Hepatocyte (in vitro differentiated cells): Measurements from ENCODE around the gene TBC1D1. TPM values are rescaled to one million over a fixed set of nuclear protein-coding genes. Genes with fewer than 3 reads are reported as not detected.

Source experiments
- DNase-seq: peaks from one replicate; pipeline ENCODE4 v3.0.0-alpha.2; 2016; ENCODE audit warnings: low spot score
- H2AFZ ChIP-seq: fragments of 200-600 bp; sonication (generic); 2 replicates; pipeline ENCODE4 v1.6.0; 2016; ENCODE audit warnings: antibody characterized with exemption, mild to moderate bottlenecking
- H3K27ac ChIP-seq: fragments of 200-600 bp; sonication (generic); 2 replicates; pipeline ENCODE4 v1.5.1; 2016; ENCODE audit warnings: mild to moderate bottlenecking
- H3K27me3 ChIP-seq: fragments of 200-600 bp; sonication (generic); 2 replicates; pipeline ENCODE4 v1.6.1; 2016
- H3K36me3 ChIP-seq: fragments of 200-600 bp; sonication (generic); replicated peaks from 2 replicates; pipeline ENCODE4 v1.5.1; 2016; ENCODE audit warnings: low read depth; ENCODE audit not compliant: insufficient read depth
- H3K4me1 ChIP-seq: fragments of 200-600 bp; sonication (generic); 2 replicates; pipeline ENCODE4 v1.5.1; 2016; ENCODE audit warnings: mild to moderate bottlenecking, moderate library complexity; ENCODE audit not compliant: insufficient read depth
- H3K4me2 ChIP-seq: fragments of 200-600 bp; sonication (generic); 2 replicates; pipeline ENCODE4 v1.6.0; 2016
- H3K4me3 ChIP-seq: fragments of 200-600 bp; sonication (generic); 2 replicates; pipeline ENCODE4 v1.5.1; 2016; ENCODE audit warnings: mild to moderate bottlenecking
- H3K79me2 ChIP-seq: fragments of 200-600 bp; sonication (generic); 2 replicates; pipeline ENCODE4 v1.6.0; 2017; ENCODE audit warnings: mild to moderate bottlenecking
- H3K9me2 ChIP-seq: fragments of 200-600 bp; sonication (generic); replicated peaks from 2 replicates; pipeline ENCODE4 v1.6.0; 2017; ENCODE audit warnings: mild to moderate bottlenecking; ENCODE audit not compliant: insufficient read depth
- H3K9me3 ChIP-seq: fragments of 200-600 bp; sonication (generic); 2 replicates; pipeline ENCODE4 v1.5.1; 2016; ENCODE audit warnings: low read depth, mild to moderate bottlenecking
- H4K20me1 ChIP-seq: fragments of 200-600 bp; sonication (generic); 2 replicates; pipeline ENCODE4 v1.6.0; 2016; ENCODE audit warnings: mild to moderate bottlenecking; ENCODE audit not compliant: insufficient read depth, poor library complexity, severe bottlenecking
- EZH2 ChIP-seq: fragments of 200-600 bp; sonication (generic); IDR thresholded peaks from 2 replicates; pipeline ENCODE4 v1.6.1; 2016; ENCODE audit warnings: antibody characterized with exemption, mild to moderate bottlenecking, borderline replicate concordance
- EZH2phosphoT487 ChIP-seq: fragments of 200-600 bp; sonication (generic); IDR thresholded peaks from one replicate; pipeline ENCODE4 v1.6.1; 2018; ENCODE audit warnings: antibody characterized with exemption, mild to moderate bottlenecking, low read depth, moderate library complexity; ENCODE audit not compliant: unreplicated experiment, severe bottlenecking
- WGBS: methylation state at CpG from one replicate; pipeline ENCODE4 v1.1.6; 2016; ENCODE audit warnings: low lambda C conversion rate; ENCODE audit errors: missing lambda C conversion rate; 5-methylcytosine and 5-hydroxymethylcytosine counted together
- polyA plus RNA-seq: library from polyadenylated mRNA; unstranded; fragments of >200 nt; fragmentation: Nextera tagmentation; extraction: Ambion mirVana; gene quantifications from 2 replicates; pipeline ENCODE4 v1.2.1, GENCODE V29; 2016
- total RNA-seq: library from RNA; depleted of rRNA; stranded (reverse); fragments of >200 nt; gene quantifications from 2 replicates; pipeline ENCODE4 v1.2.3, GENCODE V29; 2014
- TF ChIP-seq, protein P1 (sequence below): fragments of 200-600 bp; sonication (generic); IDR thresholded peaks from 2 replicates; pipeline ENCODE4 v1.5.1; 2016; ENCODE audit warnings: antibody characterized with exemption, mild to moderate bottlenecking; ENCODE audit not compliant: poor library complexity

Gene TBC1D1
- total and polyA plus RNA-seq, 2 experiments from 2014 or later = 45.6 to 117 TPM

- Histone ChIP-seq H3K9me3 (no peaks in the 10 kb centered on the region), H3K27me3 (no peaks in the 10 kb centered on the region), H4K20me1 (no peaks in the 10 kb centered on the region), H3K36me3 (no peaks in the 10 kb centered on the region), H3K4me3 (no peak overlapping the region), H2AFZ (no peak overlapping the region), H3K9me2 (no peaks in the 10 kb centered on the region), H3K27ac (no peak overlapping the region), H3K4me1 (no peaks in the 10 kb centered on the region), H3K4me2 (no peak overlapping the region), H3K79me2 (no peaks in the 10 kb centered on the region)
- WGBS = 97% methylated on average over 4 of the region's 4 CpGs
- TF ChIP-seq EZH2 = no peak
- no peak for DNase-seq
Measured at GRCh38 chr4:37862961-37863360, 27.9 kb upstream of the TBC1D1 start.

GRCh38 chr4:37864786-37865185, 26.1 kb upstream of the TBC1D1 start:
- no peaks in the 10 kb centered on the region for H3K36me3 ChIP-seq
- no peak overlapping the region for H3K27ac ChIP-seq
- WGBS = 91% methylated on average over 4 of the region's 4 CpGs
- no peak for TF ChIP-seq EZH2
- TF ChIP-seq, protein P1, sequence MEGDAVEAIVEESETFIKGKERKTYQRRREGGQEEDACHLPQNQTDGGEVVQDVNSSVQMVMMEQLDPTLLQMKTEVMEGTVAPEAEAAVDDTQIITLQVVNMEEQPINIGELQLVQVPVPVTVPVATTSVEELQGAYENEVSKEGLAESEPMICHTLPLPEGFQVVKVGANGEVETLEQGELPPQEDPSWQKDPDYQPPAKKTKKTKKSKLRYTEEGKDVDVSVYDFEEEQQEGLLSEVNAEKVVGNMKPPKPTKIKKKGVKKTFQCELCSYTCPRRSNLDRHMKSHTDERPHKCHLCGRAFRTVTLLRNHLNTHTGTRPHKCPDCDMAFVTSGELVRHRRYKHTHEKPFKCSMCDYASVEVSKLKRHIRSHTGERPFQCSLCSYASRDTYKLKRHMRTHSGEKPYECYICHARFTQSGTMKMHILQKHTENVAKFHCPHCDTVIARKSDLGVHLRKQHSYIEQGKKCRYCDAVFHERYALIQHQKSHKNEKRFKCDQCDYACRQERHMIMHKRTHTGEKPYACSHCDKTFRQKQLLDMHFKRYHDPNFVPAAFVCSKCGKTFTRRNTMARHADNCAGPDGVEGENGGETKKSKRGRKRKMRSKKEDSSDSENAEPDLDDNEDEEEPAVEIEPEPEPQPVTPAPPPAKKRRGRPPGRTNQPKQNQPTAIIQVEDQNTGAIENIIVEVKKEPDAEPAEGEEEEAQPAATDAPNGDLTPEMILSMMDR = no peak
- no peak for TF ChIP-seq EZH2phosphoT487
- no peaks in the 10 kb centered on the region for H3K4me1 ChIP-seq
- no peaks in the 10 kb centered on the region for H3K79me2 ChIP-seq
- H3K27me3 ChIP-seq = no peaks in the 10 kb centered on the region
- H3K9me3 ChIP-seq = no peaks in the 10 kb centered on the region
- H3K9me2 ChIP-seq = no peaks in the 10 kb centered on the region
- no peak overlapping the region for H2AFZ ChIP-seq
- H3K4me3 ChIP-seq = no peak overlapping the region
- no peak overlapping the region for H3K4me2 ChIP-seq
- DNase-seq = no peak
- H4K20me1 ChIP-seq = no peaks in the 10 kb centered on the region

GRCh38 chr4:37865450-37865849, 25.4 kb upstream of the TBC1D1 start:
- Histone ChIP-seq H3K36me3 (no peaks in the 10 kb centered on the region), H3K27me3 (no peaks in the 10 kb centered on the region), H3K27ac (no peak overlapping the region), H3K4me1 (no peaks in the 10 kb centered on the region), H4K20me1 (no peaks in the 10 kb centered on the region), H3K9me2 (no peaks in the 10 kb centered on the region), H3K79me2 (no peaks in the 10 kb centered on the region), H3K4me3 (no peak overlapping the region), H2AFZ (no peak overlapping the region), H3K4me2 (no peak overlapping the region), H3K9me3 (no peaks in the 10 kb centered on the region)
- 93% methylated on average over 3 of the region's 3 CpGs for WGBS
- no peak for DNase-seq
- TF ChIP-seq EZH2phosphoT487 = no peak
- no peak for TF ChIP-seq EZH2
- TF ChIP-seq, protein P1 = no peak

GRCh38 chr4:37867102-37867501, 23.8 kb upstream of the TBC1D1 start:
- Histone ChIP-seq H3K9me3 (no peaks in the 10 kb centered on the region), H3K79me2 (no peaks in the 10 kb centered on the region), H4K20me1 (no peaks in the 10 kb centered on the region), H3K27ac (no peak overlapping the region), H3K4me3 (no peak overlapping the region), H3K27me3 (no peaks in the 10 kb centered on the region), H3K9me2 (no peaks in the 10 kb centered on the region), H2AFZ (no peak overlapping the region), H3K4me2 (no peak overlapping the region), H3K4me1 (no peaks in the 10 kb centered on the region), H3K36me3 (no peaks in the 10 kb centered on the region)
- no peak for DNase-seq
- TF ChIP-seq, protein P1 = no peak
- TF ChIP-seq EZH2phosphoT487 (no peak), EZH2 (no peak)
- WGBS = 97% methylated on average over 3 of the region's 3 CpGs
